Measurements from ENCODE around the gene LDLRAD4.

Gene LDLRAD4

GRCh38 chr18:13613591-13614501, 395.3 kb downstream of the LDLRAD4 start:
- DNase-seq = no peak

GRCh38 chr18:13614641-13615288, 396.2 kb downstream of the LDLRAD4 start:
- DNase-seq = no peak

- no peak for DNase-seq
Observed at GRCh38 chr18:13615432-13615861, 396.9 kb downstream of the LDLRAD4 start.

- DNase-seq = no peak
Observed at GRCh38 chr18:13616041-13616440, 397.5 kb downstream of the LDLRAD4 start.

- no peak for DNase-seq
Observed at GRCh38 chr18:13616525-13617035, 398.0 kb downstream of the LDLRAD4 start.

- no peak for DNase-seq
Observed at GRCh38 chr18:13617826-13618515, 399.4 kb downstream of the LDLRAD4 start.

GRCh38 chr18:13618760-13619438, 400.3 kb downstream of the LDLRAD4 start:
- DNase-seq = no peak

GRCh38 chr18:13619505-13620205, 401.1 kb downstream of the LDLRAD4 start:
- no peak for DNase-seq

GRCh38 chr18:13620206-13620672, 401.7 kb downstream of the LDLRAD4 start:
- DNase-seq = no peak

GRCh38 chr18:13620818-13621445, 402.4 kb downstream of the LDLRAD4 start:
- no peak for DNase-seq

- no peak for DNase-seq
Observed at GRCh38 chr18:13621446-13621849, 402.9 kb downstream of the LDLRAD4 start.

GRCh38 chr18:13621886-13622619, 403.5 kb downstream of the LDLRAD4 start:
- DNase-seq = no peak

- no peak for DNase-seq
Observed at GRCh38 chr18:13622751-13623150, 404.2 kb downstream of the LDLRAD4 start.

GRCh38 chr18:13623348-13623747, 404.8 kb downstream of the LDLRAD4 start:
- DNase-seq = no peak

- no peak for DNase-seq
Observed at GRCh38 chr18:13623871-13624270, 405.3 kb downstream of the LDLRAD4 start.

GRCh38 chr18:13624563-13625237, 406.1 kb downstream of the LDLRAD4 start:
- no peak for DNase-seq

GRCh38 chr18:13625355-13625754, 406.8 kb downstream of the LDLRAD4 start:
- no peak for DNase-seq

- DNase-seq = no peak
Observed at GRCh38 chr18:13625843-13626543, 407.4 kb downstream of the LDLRAD4 start.

GRCh38 chr18:13626544-13626908, 408.0 kb downstream of the LDLRAD4 start:
- no peak for DNase-seq
